Right lung (tissue), 5 donors: ENCODE measurements around the gene KIAA0232. TPM values are rescaled to one million over a fixed set of nuclear protein-coding genes. Genes with fewer than 3 reads are reported as not detected.
"Not testable (repeated sequence)": the region's sequence is repeated elsewhere in the genome, so short reads cannot be mapped to it uniquely, and the experiment has no call there.

Source experiments
- DNase-seq, 2 donors: peaks; one replicate each; pipeline ENCODE4 v3.0.0-alpha.2; 2013
- polyA plus RNA-seq, 5 donors: library from polyadenylated mRNA; unstranded; fragments of 120-200 nt; gene quantifications; one replicate each; pipeline versions ENCODE4 v1.2.1 to v1.2.3, GENCODE V29; 2013; ENCODE audit warnings: inconsistent platforms in 1 of 5, low replicate concordance in 1 of 5; ENCODE audit not compliant: insufficient read length in 5 of 5, insufficient read depth in 1 of 5

Gene KIAA0232
- polyA plus RNA-seq, 5 donors = 21.5 to 36.4 (median 27.8) TPM

- no peak for DNase-seq
Observed at GRCh38 chr4:6773616-6774540, 8.6 kb upstream of the KIAA0232 start.

GRCh38 chr4:6775746-6776145 is 6.8 kb upstream of the KIAA0232 start:
- DNase-seq = no peak

GRCh38 chr4:6776920-6777635 is 5.4 kb upstream of the KIAA0232 start:
- DNase-seq = no peak

GRCh38 chr4:6777636-6778281 is 4.8 kb upstream of the KIAA0232 start:
- no peak for DNase-seq

GRCh38 chr4:6778435-6778834 is 4.1 kb upstream of the KIAA0232 start:
- no peak for DNase-seq

- DNase-seq = no peak
Observed at GRCh38 chr4:6779667-6780565, 2.6 kb upstream of the KIAA0232 start.

- no peak for DNase-seq
Observed at GRCh38 chr4:6781113-6781512, 1.4 kb upstream of the KIAA0232 start.

- no peak for DNase-seq
Observed at GRCh38 chr4:6781561-6781960, 966 bp upstream of the KIAA0232 start.

- no peak for DNase-seq
Observed at GRCh38 chr4:6782846-6783110, 251 bp downstream of the KIAA0232 start.

- peak; percentile 90 to 91 for DNase-seq
Observed at GRCh38 chr4:6783111-6783981, 819 bp downstream of the KIAA0232 start.

GRCh38 chr4:6785572-6785925 is 3.0 kb downstream of the KIAA0232 start:
- no peak for DNase-seq

- no peak for DNase-seq
Observed at GRCh38 chr4:6788123-6788522, 5.6 kb downstream of the KIAA0232 start.

- DNase-seq = not testable (repeated sequence)
Observed at GRCh38 chr4:6791245-6791644, 8.7 kb downstream of the KIAA0232 start.

- DNase-seq = not testable (repeated sequence)
Observed at GRCh38 chr4:6791796-6792195, 9.3 kb downstream of the KIAA0232 start.

- DNase-seq = no peak
Observed at GRCh38 chr4:6794189-6794588, 11.7 kb downstream of the KIAA0232 start.

- DNase-seq = no peak
Observed at GRCh38 chr4:6795821-6796220, 13.3 kb downstream of the KIAA0232 start.

- not testable (repeated sequence) for DNase-seq
Observed at GRCh38 chr4:6797368-6797767, 14.8 kb downstream of the KIAA0232 start.

- no peak for DNase-seq
Observed at GRCh38 chr4:6799091-6799490, 16.6 kb downstream of the KIAA0232 start.

GRCh38 chr4:6802025-6802424 is 19.5 kb downstream of the KIAA0232 start:
- no peak for DNase-seq

GRCh38 chr4:6802626-6803025 is 20.1 kb downstream of the KIAA0232 start:
- no peak for DNase-seq

- no peak for DNase-seq
Observed at GRCh38 chr4:6803246-6803645, 20.7 kb downstream of the KIAA0232 start.
